Stimulated activated CD4-positive, alpha-beta T cell treated with anti-CD3 and anti-CD28 coated beads, Interleukin-12 subunit alpha, Interleukin-12 subunit beta, amount 100 ng/mL, for 48 hours (primary cell): Measurements from ENCODE around the gene RBFOX1.

Experiments used
- DNase-seq, 3 donors: peaks; one replicate each; pipeline ENCODE4 v3.0.0-alpha.2; 2020; ENCODE audit warnings: low read depth in 2 of 3, low spot score in 1 of 3

Gene RBFOX1

DNA sequence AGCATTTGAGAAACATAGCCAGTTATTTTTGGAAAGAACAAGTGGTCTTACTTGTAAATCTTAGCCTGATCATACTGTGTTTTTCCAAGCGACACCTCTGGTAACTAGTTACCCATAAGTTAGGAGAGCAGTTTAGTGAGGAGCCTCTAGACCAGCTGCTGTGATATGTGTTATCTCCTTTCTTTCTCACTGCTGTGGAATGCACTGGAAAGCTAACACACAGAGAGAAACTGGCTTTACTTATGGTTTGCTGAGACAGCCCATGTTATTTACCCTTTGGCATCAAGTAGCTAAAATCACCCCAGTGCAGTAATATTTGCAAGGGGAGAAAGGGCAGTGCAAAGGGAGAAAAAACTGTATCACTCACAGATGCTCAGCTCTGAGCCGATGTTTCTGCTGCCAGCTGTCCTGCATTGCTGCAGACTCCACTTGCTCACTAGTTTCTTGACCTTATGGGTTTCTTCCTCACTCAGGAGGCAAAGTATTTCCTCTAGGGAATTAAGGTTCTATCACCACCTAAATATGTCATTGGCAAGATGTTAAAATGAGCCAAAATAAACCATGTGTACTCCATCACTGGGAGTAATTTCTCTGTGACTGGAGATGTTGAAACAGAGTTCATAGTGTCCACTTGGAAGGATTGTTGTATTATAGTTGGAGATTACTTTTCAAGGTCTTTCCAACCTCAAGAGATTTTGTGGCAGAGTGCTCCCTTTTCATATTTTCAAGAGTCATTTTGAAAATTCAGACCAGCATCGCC, 2.3 kb downstream of the RBFOX1 start:
- DNase-seq: no peak

DNA sequence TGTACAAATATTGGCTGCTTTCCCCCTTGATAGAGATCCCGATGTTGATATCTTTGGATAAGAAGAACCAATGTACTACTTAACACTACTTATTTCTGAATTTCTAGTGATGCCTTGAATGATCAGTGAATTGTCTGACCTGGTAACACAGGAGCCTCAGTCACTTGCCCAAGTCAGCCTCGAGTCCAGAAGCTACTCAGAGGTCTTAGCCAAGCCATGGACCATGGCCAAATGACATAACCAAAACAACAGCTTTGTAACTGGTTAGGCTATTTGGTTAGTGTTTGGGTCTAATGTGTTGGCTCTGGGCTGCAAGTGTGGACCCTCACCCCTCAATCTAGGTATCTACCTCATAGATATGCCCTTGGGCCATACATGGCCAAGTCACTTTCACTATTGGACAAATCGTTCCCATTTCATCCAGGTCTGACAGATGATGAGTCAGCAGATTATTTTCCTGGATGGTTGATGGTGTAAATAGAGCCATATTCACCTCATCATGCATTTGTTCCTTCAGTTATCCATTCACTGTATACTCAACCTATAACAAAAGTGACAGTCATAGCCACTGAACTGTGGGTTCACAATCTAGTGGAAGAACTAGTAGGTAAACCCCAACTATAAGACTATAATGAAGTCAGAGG, 3.5 kb downstream of the RBFOX1 start:
- DNase-seq: no peak

DNA sequence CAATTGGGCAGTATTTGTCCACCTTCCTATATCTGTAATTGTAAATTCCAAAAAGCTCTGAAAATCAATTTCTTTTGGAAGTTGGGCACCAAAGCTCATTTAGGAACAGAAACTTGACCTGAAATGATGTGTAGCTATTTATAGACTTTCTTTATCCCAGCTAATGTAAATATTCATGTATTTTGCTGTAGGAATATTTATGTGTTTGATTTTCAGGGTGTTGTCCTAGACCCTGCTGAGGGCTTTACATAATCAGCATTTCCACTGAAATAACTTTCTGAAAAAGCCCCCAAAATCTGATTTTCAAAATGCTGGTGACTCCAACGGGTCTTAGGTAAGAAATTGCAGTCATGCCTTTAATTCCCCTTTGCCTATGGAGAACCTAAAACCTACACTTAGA, 4.1 kb downstream of the RBFOX1 start:
- no peak for DNase-seq

DNA sequence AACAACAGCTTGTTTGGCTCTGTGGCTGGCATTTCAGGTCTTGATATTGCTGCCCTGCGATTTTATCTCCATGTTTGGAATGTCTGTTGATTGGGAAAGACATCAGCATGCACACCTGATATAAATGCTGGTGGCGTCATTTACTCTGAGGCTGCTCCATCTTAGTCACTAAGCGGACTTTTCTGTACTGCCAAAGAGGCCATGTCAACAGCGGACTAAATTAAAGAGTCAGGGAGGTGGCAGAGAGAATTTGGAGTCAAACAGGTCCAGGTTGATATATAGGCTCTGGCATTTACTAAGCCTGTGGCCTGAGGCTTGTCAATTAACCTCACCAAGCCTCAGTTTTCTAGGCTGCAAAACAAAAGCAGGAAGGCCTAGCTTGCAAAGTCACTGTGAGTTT, 6.2 kb downstream of the RBFOX1 start:
- no peak for DNase-seq

DNA sequence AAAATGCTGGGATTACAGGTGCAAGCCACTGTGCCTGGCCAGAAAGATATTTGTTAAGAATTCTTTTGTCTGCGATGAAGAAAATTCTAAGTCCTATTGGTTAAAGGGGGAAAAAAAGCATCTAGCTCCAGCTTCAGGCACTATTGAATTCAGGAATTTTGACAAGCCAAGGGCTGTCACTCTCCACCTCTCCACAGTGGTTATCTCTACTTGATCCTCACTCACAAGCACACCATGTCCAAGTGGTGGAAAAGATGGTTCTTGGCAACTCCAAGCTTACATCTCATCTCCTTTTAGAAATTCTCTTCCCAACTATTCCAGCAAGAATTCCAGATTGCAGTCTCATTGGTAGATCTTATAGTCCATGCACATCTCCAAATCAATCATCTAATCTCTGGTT, 7.1 kb downstream of the RBFOX1 start:
- DNase-seq: no peak

DNA sequence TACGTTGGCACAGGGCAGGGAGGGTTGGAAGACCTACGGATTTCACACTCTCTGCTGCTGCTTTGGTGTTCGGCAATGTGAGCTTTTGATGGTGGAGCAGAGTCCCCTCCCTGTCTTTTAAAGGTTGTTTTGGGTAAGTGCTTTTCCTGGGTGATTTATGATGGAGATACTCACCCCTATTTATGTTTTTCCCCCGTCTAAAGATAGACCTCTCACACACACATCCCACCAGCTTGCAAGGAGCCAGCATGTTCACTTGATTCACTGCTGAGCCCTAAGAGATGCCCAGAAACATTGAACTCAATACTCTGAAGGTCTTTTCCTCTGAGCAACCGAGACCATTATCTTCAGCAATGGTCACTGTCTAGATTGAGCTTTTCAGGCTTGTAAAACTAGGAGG, 8.3 kb downstream of the RBFOX1 start:
- DNase-seq: no peak

DNA sequence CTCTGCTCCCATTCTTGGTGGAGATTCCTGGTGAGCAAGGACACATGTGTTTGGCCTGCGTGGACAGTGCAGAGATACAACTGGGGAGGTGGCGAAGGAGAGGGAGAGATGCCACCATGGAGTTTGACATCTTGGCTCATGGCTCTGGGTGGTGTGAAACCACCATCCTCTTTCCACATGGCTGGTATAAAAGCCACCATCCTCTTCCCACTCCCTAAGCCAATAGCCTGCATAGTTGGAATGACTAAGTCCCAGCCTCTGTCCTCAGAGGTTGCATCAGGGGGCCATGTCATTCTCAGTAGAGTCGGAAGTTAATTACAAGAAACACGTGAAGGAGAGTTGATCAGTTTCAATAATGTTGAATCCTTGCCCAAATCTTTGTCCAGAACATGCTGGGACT, 10.0 kb downstream of the RBFOX1 start:
- no peak for DNase-seq

DNA sequence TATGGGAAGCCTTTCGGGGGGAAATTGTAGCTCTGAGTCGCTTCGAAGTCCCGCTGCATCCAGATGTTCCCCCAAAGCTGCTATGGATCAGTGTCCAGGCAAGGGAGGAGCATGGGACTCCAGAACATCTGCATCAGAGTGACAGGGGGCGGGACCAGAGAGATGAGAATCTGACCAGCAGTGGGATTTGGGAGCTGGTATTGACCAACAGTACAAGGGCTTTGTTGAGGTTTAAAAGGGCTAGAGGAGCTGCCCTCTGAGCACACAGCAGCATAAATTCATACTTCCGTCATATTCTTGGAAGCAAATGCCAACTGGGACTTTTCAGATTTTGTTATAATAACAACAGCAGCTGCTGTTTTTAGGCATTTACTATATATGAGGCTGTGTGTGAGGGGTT, 10.6 kb downstream of the RBFOX1 start:
- no peak for DNase-seq

DNA sequence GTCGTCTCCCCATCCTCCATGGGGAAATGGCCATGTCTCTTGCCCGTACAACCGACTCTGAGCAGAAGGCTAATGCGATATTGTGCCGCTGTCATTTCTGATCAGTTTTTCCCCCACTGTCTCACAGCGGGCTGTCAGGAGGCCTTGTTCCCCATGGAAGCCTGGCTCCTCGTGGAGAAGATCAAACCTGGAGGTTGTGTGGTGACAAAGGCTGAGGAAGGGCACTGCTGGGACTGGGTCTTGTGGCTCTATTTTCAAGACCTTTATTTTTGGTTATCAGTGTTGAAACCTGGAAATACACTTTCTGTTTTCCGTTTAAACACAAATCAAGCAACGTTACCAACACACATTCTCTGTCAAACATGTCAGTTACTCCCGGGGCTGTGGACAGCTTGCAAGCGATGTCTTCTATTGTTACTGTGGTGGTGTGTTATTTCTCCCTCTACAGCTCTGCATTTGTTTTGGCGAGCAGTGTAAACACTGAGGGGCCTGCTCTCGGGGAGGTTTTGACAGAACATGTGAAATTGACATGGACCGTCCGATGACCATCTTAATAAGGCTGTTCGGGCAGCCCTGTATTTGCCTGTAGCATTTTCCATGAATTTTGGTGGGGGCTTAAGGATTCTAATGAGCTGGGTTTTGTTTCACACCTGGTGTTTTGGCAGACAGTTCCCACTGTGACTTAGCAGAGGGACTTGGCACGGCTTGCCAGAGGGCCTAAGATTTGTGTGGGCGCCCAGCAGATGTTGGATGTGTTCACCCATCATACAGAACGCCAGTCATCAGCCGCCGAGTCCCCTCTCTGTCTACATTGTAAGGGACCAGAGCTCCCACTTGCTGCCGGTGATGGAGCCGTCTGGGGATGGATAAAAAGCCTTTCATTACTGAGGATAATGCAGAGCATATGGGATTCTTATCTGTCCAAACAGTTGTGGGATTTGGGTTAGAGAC, 12.5 kb downstream of the RBFOX1 start:
- no peak for DNase-seq

DNA sequence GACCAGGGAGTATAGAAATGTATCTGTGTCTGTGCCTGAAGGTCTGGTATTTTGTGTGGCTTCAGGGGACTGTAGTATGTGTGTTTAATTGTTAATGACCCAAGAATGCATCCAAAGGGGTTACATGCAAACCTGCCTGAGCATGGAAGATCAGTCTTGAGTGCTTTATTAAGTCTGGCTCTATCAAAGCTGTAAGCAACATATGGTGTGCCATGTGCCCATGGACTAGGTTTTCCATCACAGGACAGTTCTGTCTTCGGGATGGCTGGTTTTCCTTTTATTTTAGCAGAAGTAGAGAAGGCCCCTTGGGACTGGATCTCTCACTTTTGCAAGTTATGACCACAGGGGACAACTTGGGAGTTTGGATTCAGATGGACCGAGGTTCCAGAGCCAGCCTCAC, 18.2 kb downstream of the RBFOX1 start:
- DNase-seq: no peak

DNA sequence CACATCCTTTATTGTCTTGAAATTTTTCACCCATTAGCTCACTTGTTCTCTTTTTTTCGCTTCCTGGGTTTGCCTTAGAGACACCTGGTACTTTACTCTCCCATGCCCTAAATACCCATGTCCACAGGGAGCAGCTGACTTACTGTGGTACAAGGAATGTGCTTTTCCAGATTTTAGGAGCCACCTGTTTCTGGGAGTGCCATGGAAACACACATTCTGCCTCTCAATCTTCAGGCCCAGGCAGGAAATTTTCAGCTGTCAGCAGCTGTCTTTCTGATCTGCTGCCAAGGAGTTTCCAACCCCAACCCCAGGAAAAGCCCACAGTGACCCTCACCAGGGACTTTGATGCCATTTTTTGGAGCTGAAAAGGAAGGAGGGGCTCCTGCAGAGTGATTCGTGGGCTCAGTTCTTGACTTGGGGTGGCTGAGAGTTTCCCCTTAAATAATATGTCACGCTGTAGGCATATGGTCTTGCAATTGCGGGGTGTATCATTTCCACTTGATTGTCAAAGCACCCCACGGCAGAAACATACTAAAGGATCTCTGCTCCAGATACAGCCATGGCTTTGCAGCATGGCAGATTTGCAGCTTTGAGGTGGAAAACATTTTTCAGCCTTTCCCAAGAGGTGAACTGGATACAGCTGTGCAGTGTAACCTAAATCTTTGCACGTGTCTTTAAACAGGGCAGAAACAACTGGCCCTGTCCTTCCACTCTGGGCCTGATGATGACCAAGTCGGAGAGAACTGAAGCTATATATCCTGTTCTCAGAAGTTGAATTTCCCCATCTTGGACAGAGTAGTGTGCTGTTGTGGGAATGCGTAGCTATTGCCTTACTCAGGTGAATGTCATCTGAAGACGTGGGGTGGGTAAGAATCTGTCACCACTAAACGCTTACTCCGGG, 19.2 kb downstream of the RBFOX1 start:
- DNase-seq: no peak

DNA sequence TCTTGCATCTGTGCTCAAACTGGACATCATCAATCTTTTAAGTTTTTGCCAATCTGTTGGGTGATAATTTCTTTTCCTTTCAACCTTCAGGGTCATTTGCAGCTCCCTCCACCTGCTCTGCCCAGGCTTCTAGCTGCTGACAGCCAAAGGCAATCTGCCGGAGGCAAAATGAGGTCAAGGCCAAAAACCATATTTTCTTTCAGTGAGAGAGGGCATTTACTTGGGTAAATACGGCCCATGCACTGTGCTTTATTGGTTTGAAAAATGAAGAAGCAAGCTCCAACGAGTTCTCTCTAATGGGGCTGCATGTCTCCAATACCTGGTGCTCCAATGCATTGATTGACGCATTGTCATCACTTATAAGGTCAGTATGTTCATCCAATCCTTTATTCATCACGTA, 23.1 kb downstream of the RBFOX1 start:
- no peak for DNase-seq

DNA sequence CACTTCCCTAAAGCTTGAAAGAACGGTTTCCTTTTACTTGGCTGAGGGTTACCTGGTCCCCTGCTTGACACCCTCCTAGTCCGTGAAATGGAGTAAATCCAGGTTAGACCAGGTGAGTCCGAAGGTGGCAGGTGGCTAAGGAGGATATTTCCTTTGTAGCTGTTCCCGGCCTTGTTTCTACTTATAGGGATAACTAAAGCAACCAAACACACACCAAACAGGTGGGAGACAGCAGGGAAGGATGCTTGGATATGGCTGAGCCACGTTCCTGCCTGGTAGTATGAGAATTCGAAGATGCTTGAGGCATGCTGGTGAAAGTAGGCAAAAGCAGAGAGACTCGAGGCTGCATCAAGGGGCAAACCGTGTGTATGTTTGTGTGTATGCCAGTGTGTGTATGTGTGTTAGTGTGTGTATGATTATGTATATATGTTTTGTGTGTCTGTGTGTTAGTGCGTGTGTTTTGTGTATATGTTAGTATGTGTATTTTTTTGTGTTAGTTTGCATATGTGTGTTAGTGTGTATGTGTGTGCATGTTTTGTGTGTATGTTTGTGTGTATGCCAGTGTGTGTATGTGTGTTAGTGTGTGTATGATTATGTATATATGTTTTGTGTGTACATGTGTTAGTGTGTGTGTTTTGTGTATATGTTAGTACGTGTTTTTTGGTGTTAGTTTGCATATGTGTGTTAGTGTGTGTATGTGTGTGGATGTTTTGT, 28.9 kb downstream of the RBFOX1 start:
- DNase-seq: no peak

DNA sequence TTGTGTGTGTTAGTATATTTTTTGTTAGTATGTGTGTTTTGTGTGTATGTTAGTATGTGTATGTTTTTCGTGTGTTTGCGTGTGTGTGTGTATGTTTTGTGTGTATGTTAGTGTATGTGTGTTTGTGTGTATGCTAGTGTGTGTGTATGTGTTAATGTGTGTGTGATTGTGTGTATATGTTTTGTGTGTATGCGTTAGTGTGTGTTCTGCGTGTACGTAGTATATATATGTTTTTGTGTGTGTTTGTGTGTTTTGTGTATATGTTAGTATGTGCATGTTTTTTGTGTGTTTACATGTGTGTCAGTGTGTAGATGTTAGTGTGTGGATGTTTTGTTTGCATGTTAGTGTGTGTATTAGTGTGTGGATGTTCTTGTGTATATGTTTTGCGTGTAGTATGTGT, 29.6 kb downstream of the RBFOX1 start:
- DNase-seq: no peak

DNA sequence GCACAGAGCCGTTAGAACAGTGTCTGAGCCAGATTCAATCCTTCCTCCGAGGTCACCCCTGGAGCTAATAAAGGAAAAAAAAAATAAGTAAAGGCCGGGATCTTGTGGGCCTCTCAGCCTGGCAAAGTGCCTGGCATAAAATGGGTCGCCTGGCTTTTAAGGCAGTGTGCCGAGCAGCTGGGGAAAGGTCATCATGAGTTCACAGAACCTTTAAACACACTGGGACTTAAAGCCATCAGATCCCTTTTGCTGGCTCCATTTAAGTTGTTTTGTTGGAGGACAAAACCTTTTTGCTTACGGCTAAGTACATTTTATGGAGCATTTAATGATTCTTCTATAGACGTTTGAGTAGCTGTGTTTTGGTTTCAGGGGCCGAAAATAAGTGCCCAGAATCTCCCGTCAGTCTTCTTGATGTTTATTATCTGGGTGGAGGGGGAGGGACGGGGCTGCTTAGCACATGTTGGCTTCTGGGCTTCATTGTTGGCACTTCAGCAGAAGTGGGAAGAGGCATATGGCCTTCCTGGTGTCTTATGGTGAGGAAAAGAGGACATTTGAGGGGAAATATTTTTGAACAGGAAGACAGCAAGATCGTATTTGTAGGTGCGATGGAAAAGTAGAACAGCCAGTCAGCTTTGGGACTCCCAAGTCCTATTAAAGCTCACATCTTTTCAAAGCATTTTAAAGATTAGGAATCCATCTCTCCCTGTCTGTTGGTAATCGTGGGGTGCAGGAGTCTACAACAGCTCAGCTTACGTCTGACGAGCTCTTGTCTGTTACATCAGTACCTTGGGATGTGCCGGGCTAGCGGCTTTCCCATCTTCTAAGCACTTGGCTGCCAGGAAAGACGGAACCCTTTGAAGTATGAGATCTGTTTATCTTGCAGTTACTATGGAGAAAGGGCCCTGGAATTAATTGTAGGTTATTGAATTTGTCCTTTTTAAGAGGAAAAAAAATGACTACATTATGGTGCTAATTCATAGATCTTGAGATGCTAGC, 31.1 kb downstream of the RBFOX1 start:
- DNase-seq: no peak

DNA sequence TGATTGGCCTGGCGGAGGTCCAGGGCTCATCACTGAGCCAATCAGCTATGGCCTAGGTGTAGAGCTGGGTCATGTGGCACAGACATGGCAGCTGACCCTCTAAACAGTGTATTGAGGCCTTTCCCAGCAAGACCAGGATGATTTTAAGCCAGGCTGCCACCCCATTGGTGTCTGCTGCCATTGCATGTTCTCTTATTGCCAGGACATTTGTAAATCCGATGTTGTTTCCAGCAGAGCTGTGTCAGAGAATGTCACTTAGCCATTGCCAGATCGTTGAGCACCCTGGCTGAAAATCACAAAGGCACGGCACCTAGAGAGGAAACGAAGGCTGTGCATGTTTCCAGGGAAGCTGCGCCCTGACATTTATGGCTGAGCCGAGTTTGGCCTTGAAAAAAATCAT, 33.4 kb downstream of the RBFOX1 start:
- DNase-seq: no peak

DNA sequence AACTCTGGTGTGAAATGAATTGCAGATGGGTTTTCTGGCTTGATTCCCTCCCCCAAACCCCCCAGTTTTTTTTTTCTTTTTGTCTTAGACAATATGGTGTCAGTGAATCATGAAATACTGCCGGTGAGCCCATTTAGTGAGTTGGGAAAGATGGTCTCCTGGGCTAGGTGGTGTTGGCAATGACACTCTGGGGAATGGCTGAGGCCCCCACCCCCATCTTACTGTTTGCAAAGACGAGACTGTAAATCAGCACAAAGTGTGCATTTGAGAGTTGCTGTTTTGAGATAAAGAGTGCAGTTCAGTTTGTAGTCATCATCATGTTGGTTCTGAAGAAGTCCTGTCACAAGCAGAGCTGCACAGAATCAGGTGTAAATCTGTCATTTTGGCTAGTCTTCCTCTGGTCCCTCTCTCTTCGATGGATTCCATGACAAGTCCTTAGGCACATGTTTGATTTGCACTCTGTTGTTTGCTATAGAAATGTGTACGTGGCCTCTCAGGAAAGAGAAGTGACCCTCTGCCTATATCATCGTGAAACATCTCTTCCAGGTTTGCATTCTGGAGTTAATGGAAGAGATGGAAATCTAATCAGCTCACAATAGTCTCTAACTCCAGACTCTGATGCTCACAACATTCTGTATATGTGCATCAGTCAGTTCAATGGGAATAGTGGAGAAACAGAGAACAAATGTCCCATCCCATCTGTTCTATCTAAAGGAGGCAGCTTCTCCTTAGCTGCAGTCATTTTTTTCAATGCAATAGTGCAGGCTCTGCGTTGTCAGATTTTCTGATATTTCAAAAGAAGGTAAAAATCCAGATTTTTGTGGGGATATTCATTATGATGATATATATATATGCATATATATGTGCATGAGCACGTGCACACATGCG, 34.6 kb downstream of the RBFOX1 start:
- DNase-seq: no peak

DNA sequence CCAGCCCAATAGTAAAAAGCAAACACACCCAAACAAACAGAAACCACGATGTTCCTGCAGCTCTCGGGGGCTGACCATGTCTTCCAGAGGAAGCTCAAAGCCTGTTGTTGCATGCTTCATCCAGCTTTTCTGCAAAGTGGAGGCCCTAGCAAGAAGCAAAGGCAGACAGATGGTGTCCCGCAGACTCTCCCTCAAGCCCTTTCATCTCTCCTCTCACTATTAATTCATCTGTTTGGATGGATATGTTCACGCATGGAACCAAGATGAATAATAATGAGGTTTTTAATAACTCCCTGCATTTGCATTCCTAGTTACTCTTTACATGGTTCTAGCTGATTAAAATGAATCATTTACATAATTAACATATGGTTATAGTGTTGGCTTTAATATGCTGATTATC, 36.6 kb downstream of the RBFOX1 start:
- no peak for DNase-seq
